ENCODE results near the gene NPR1. TPM values are rescaled to one million over a fixed set of nuclear protein-coding genes. Genes with fewer than 3 reads are reported as not detected.

The NPR1 gene
- total RNA-seq, 3 donors from 2014 or later (not counting 1 experiment from before 2014, with no cell fraction given), result not detected

GRCh38 chr1:153642161-153642560, 36.3 kb upstream of the NPR1 start:
- DNase-seq, result no peak
- 97% methylated on average over 10 of the region's 11 CpGs for WGBS (ENCODE audit: insufficient coverage)
- H3K27me3 Mint-ChIP-seq (ENCODE audit: low read depth in 2 of 2), result no peaks in the 10 kb centered on the region

GRCh38 chr1:153643100-153643499, 35.4 kb upstream of the NPR1 start:
- H3K4me1 ChIP-seq (ENCODE audit: control insufficient read depth, insufficient read depth, low read length), result peaks cover 15% of the 10 kb centered on the region
- H3K4me1 Mint-ChIP-seq, result peaks cover 53 to 60% of the 10 kb centered on the region in 2 donors
- no peak overlapping the region for H3K27ac ChIP-seq (ENCODE audit: low read length)
- H3K9me3 Mint-ChIP-seq, result no peaks in the 10 kb centered on the region
- DNase-seq, result no peak
- H3K4me3 Mint-ChIP-seq, result no peak overlapping the region
- H3K36me3 Mint-ChIP-seq, result peaks cover 46% of the 10 kb centered on the region
- no peak overlapping the region for H3K4me3 ChIP-seq (ENCODE audit: low read length)
- no peaks in the 10 kb centered on the region for H3K27me3 Mint-ChIP-seq (ENCODE audit: low read depth in 2 of 2)
- H3K36me3 ChIP-seq (ENCODE audit: control insufficient read depth, insufficient read depth, low read length), result peaks cover 80% of the 10 kb centered on the region
- no peak for ATAC-seq
- no peaks in the 10 kb centered on the region for H3K27me3 ChIP-seq (ENCODE audit: control insufficient read depth, insufficient read depth, low read length)
- peak overlapping the region; percentile 75 to 82 for H3K27ac Mint-ChIP-seq
- TF ChIP-seq CTCF (IDR thresholded peaks at IDR 0.05), result no peak
- intact Hi-C loops (cut with micrococcal nuclease), result no loop called here
- H3K9me3 ChIP-seq (ENCODE audit: control insufficient read depth, insufficient read depth, low read length), result no peaks in the 10 kb centered on the region
- 97% methylated on average over 8 of the region's 11 CpGs for WGBS (ENCODE audit: insufficient coverage)

More at GRCh38 chr1:153642161-153642560, 36.3 kb upstream of the NPR1 start:
- Histone ChIP-seq H3K36me3 (ENCODE audit: control insufficient read depth, insufficient read depth, low read length) (peaks cover 88% of the 10 kb centered on the region), H3K4me3 (ENCODE audit: low read length) (no peak overlapping the region), H3K27ac (ENCODE audit: low read length) (no peak overlapping the region), H3K4me1 (ENCODE audit: control insufficient read depth, insufficient read depth, low read length) (peaks cover 11% of the 10 kb centered on the region), H3K9me3 (ENCODE audit: control insufficient read depth, insufficient read depth, low read length) (no peaks in the 10 kb centered on the region), H3K27me3 (ENCODE audit: control insufficient read depth, insufficient read depth, low read length) (no peaks in the 10 kb centered on the region)
- intact Hi-C loops (cut with micrococcal nuclease), result no loop called here
- no peak overlapping the region for H3K4me3 Mint-ChIP-seq
- no peak for ATAC-seq
- H3K9me3 Mint-ChIP-seq, result no peaks in the 10 kb centered on the region
- peaks cover 46 to 57% of the 10 kb centered on the region in 2 donors for H3K4me1 Mint-ChIP-seq
- no peak for TF ChIP-seq CTCF (IDR thresholded peaks at IDR 0.05)
- H3K36me3 Mint-ChIP-seq, result peaks cover 52% of the 10 kb centered on the region
- peak overlapping the region in 1 of 2 donors; percentile 57 for H3K27ac Mint-ChIP-seq

- no peak for DNase-seq
- peaks cover 44% of the 10 kb centered on the region for H3K36me3 Mint-ChIP-seq
- H3K4me3 Mint-ChIP-seq, result no peak overlapping the region
- H3K4me1 ChIP-seq (ENCODE audit: control insufficient read depth, insufficient read depth, low read length), result peaks cover 15% of the 10 kb centered on the region
- ATAC-seq, result no peak
- no peak for TF ChIP-seq CTCF (IDR thresholded peaks at IDR 0.05)
- no peak overlapping the region for H3K4me3 ChIP-seq (ENCODE audit: low read length)
- H3K27ac ChIP-seq (ENCODE audit: low read length), result no peak overlapping the region
- no peaks in the 10 kb centered on the region for H3K9me3 Mint-ChIP-seq
- peaks cover 53 to 60% of the 10 kb centered on the region in 2 donors for H3K4me1 Mint-ChIP-seq
- H3K27me3 ChIP-seq (ENCODE audit: control insufficient read depth, insufficient read depth, low read length), result no peaks in the 10 kb centered on the region
- no peaks in the 10 kb centered on the region for H3K9me3 ChIP-seq (ENCODE audit: control insufficient read depth, insufficient read depth, low read length)
- H3K27ac Mint-ChIP-seq, result peak overlapping the region; percentile 75 to 82
- no peaks in the 10 kb centered on the region for H3K27me3 Mint-ChIP-seq (ENCODE audit: low read depth in 2 of 2)
- intact Hi-C loops (cut with micrococcal nuclease), result no loop called here
- H3K36me3 ChIP-seq (ENCODE audit: control insufficient read depth, insufficient read depth, low read length), result peaks cover 73% of the 10 kb centered on the region
These were observed 34.7 kb upstream of the NPR1 start for GRCh38 chr1:153643816-153644215.

GRCh38 chr1:153646672-153647345, 31.7 kb upstream of the NPR1 start:
- Histone ChIP-seq H3K27ac (ENCODE audit: low read length) (no peak overlapping the region), H3K4me3 (ENCODE audit: low read length) (no peak overlapping the region), H3K9me3 (ENCODE audit: control insufficient read depth, insufficient read depth, low read length) (no peaks in the 10 kb centered on the region), H3K27me3 (ENCODE audit: control insufficient read depth, insufficient read depth, low read length) (no peaks in the 10 kb centered on the region), H3K36me3 (ENCODE audit: control insufficient read depth, insufficient read depth, low read length) (peaks cover 44% of the 10 kb centered on the region), H3K4me1 (ENCODE audit: control insufficient read depth, insufficient read depth, low read length) (peaks cover 15% of the 10 kb centered on the region)
- TF ChIP-seq CTCF (IDR thresholded peaks at IDR 0.05), result no peak
- Mint-ChIP-seq H3K4me1 (peaks cover 46 to 64% of the 10 kb centered on the region in 2 donors), H3K27me3 (ENCODE audit: low read depth in 2 of 2) (no peaks in the 10 kb centered on the region), H3K4me3 (peak overlapping the region; percentile 46), H3K36me3 (peaks cover 35% of the 10 kb centered on the region), H3K27ac (peak overlapping the region; percentile 82), H3K9me3 (no peaks in the 10 kb centered on the region)
- WGBS (ENCODE audit: insufficient coverage), result 71% methylated on average over 4 of the region's 5 CpGs
- DNase-seq (no peak), ATAC-seq (peak in 1 of 3 donors; percentile 38)
- intact Hi-C loops (cut with micrococcal nuclease), result no loop called here

Measured in natural killer cell (primary cell).